Astrocyte of the cerebellum (primary cell): ENCODE results near the gene BAZ2B.

Experiments
- DNase-seq: peaks from one replicate; pipeline ENCODE4 v3.0.0-alpha.2; 2011; ENCODE audit warnings: low read depth
- H3K4me3 ChIP-seq: 2 replicates; pipeline ENCODE4 v1.5.1; 2011; ENCODE audit warnings: mild to moderate bottlenecking, low read depth, low read length, moderate library complexity
- in situ Hi-C: cut with HindIII; loops from 2 replicates; pipeline ENCODE4 v1.10.0; 2017; ENCODE audit warnings: low sequenced_read_pairs
- TF ChIP-seq, protein P1 (sequence below): IDR thresholded peaks from 2 replicates; pipeline ENCODE4 v1.5.1; 2012; ENCODE audit warnings: low read length, low read depth, moderate library complexity, mild to moderate bottlenecking; ENCODE audit errors: missing control alignments

Gene BAZ2B

GRCh38 chr2:159617100-159617499 is 752 bp upstream of the BAZ2B start:
- TF ChIP-seq, protein P1, sequence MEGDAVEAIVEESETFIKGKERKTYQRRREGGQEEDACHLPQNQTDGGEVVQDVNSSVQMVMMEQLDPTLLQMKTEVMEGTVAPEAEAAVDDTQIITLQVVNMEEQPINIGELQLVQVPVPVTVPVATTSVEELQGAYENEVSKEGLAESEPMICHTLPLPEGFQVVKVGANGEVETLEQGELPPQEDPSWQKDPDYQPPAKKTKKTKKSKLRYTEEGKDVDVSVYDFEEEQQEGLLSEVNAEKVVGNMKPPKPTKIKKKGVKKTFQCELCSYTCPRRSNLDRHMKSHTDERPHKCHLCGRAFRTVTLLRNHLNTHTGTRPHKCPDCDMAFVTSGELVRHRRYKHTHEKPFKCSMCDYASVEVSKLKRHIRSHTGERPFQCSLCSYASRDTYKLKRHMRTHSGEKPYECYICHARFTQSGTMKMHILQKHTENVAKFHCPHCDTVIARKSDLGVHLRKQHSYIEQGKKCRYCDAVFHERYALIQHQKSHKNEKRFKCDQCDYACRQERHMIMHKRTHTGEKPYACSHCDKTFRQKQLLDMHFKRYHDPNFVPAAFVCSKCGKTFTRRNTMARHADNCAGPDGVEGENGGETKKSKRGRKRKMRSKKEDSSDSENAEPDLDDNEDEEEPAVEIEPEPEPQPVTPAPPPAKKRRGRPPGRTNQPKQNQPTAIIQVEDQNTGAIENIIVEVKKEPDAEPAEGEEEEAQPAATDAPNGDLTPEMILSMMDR: no peak
- in situ Hi-C loops: no loop called here
- peak overlapping the region; percentile 78 for H3K4me3 ChIP-seq
- DNase-seq: no peak

GRCh38 chr2:159615367-159616285 is 722 bp downstream of the BAZ2B start:
- in situ Hi-C loops: no loop called here
- DNase-seq: peak; percentile 77
- peak overlapping the region; percentile 78 for H3K4me3 ChIP-seq
- TF ChIP-seq, protein P1: no peak

GRCh38 chr2:159614534-159615366 is 1.6 kb downstream of the BAZ2B start:
- DNase-seq: peak; percentile 46
- H3K4me3 ChIP-seq: peak overlapping the region; percentile 78
- TF ChIP-seq, protein P1: no peak
- in situ Hi-C loops: no loop called here

DNA sequence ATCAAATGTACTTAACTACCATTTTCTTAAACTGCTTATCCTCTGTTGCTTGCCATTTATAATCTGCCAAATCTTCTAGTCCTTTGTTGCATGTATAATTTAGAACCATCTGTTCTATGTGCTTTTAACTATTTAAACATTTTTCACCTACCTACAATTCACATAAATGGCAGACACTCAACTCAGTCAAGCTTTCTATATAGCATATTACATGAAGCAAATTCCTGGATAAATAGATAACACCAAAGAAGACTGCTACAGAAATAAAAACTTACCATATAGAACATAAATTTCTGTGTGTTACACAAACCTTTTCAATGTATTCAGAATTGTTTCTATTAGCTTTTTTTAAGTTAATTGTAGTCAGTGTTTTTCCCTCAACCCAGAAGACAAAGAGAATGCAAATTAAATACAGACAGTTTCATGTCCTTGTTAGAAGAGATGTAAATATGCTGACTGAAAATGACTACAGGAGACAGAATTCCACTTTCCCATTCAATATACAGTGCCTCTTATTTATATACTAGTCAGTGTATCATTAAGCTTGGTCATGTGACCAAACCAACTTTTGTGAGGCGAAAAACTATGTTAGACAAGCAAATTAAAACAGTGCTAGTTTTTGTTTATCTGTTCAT is 2.6 kb downstream of the BAZ2B start:
- no peak for DNase-seq
- H3K4me3 ChIP-seq: peak overlapping the region; percentile 78
- TF ChIP-seq, protein P1: no peak
- in situ Hi-C loops: no loop called here

- TF ChIP-seq, protein P1: no peak
- H3K4me3 ChIP-seq: no peak overlapping the region
- in situ Hi-C loops: no loop called here
These were observed 3.3 kb downstream of the BAZ2B start for GRCh38 chr2:159613091-159613490.

DNA sequence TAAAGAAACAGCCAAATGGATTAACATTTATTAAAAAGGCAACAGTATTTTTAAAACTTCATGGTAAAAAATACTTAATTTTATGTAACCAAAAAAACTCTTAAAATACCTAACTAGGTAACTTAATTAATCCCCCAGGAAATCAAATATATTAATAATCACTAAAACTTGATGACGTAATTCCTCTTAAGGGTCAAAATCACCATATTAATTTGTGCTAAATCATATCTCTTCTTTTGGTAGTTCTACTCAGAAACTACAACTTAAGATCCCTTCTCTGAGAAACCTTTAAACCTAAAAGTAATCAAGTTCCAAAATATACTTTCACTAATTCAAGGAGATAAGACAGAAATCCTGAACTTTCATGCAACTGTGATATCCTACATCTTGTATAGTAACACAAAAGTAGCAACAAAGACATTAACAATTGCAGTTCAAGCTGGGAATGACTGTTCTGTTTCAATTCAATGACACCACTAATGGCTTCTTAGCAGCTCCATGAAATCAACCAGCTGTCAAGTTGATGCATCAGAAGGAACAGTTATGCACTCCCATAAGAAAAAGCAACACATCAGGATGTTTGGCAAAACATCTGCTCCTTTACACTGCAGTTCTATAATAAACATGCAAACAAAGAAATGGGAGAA is 4.0 kb downstream of the BAZ2B start:
- in situ Hi-C loops: no loop called here
- DNase-seq: no peak
- TF ChIP-seq, protein P1: no peak
- H3K4me3 ChIP-seq: no peak overlapping the region

More at GRCh38 chr2:159613091-159613490, 3.3 kb downstream of the BAZ2B start:
- DNase-seq: no peak
